H1 (cell line): ENCODE measurements around the gene ADGRA3. TPM values are rescaled to one million over a fixed set of nuclear protein-coding genes. Genes with fewer than 3 reads are reported as not detected.

ENCODE experiments used
- CHD7 ChIP-seq: fragments of 300-600 bp; sonication (generic); IDR thresholded peaks from 2 replicates; pipeline ENCODE4 v1.7.1; 2012; ENCODE audit warnings: low read length, moderate library complexity, mild to moderate bottlenecking, inconsistent platforms; ENCODE audit not compliant: insufficient replicate concordance
- CREB1 ChIP-seq: IDR thresholded peaks from 2 replicates; pipeline ENCODE4 v1.6.1; 2012; ENCODE audit warnings: inconsistent platforms
- POLR2A ChIP-seq, 2 experiments: IDR thresholded peaks; 1 replicate in 1 of 2; 2 replicates in 1 of 2; pipeline ENCODE4 v1.6.1; 2011; ENCODE audit warnings: low read depth in 2 of 2, low read length in 2 of 2, mild to moderate bottlenecking in 2 of 2; ENCODE audit errors: control extremely low read depth in 1 of 2
- RAD21 ChIP-seq, 2 experiments: IDR thresholded peaks in 1 of 2; conservative IDR thresholded peaks in 1 of 2; 2 replicates each; pipeline ENCODE4 v1.6.1; 2011; ENCODE audit warnings: low read depth in 2 of 2, low read length in 2 of 2, improper control_type of control experiment in 1 of 2, inconsistent platforms in 1 of 2, mild to moderate bottlenecking in 1 of 2, moderate library complexity in 1 of 2
- RXRA ChIP-seq: IDR thresholded peaks from 2 replicates; pipeline ENCODE4 v1.6.1; 2011; ENCODE audit warnings: low read depth, mild to moderate bottlenecking, low read length, moderate library complexity; ENCODE audit not compliant: insufficient read depth
- SUZ12 ChIP-seq: fragments of 200-600 bp; sonication (generic); IDR thresholded peaks from 2 replicates; pipeline ENCODE4 v1.6.1; 2012; ENCODE audit warnings: mild to moderate bottlenecking, inconsistent platforms, low read length, moderate library complexity, mixed read lengths
- ZNF274 ChIP-seq: IDR thresholded peaks from 2 replicates; pipeline ENCODE4 v1.7.0; 2012; ENCODE audit warnings: low read length, borderline replicate concordance; ENCODE audit errors: extremely low read depth
- polyA plus RNA-seq, 7 experiments: library from polyadenylated mRNA; depleted of rRNA in 3 of 7; stranded (reverse) in 5 of 7; unstranded in 2 of 7; fragments of >200 nt in 5 of 7; fragments of 200-250 nt in 2 of 7; gene quantifications; 1 replicate in 5 of 7; 2 replicates in 1 of 7; 4 replicates in 1 of 7; pipeline versions ENCODE4 v1.2.1 to v1.2.3, GENCODE V29; 2011 to 2013; ENCODE audit warnings: missing spikeins in 2 of 7, mixed read lengths in 2 of 7
- total RNA-seq: library from RNA; stranded (reverse); fragmentation: NEBNext Ultra II Directional; extraction: Animal tissue kit (Norgen Biotek cat#: 25700); gene quantifications from 2 replicates; pipeline ENCODE4 v1.2.1, GENCODE V29; 2021
- TF ChIP-seq, protein P1 (sequence below), 3 experiments: IDR thresholded peaks; 1 replicate in 2 of 3; 2 replicates in 1 of 3; pipeline versions ENCODE4 v1.5.1 to v1.6.1; 2011; ENCODE audit warnings: low read length in 3 of 3, mild to moderate bottlenecking in 3 of 3, inconsistent platforms in 2 of 3, low read depth in 1 of 3, moderate library complexity in 1 of 3; ENCODE audit not compliant: insufficient read depth in 1 of 3; ENCODE audit errors: control extremely low read depth in 1 of 3

The ADGRA3 gene
- total and polyA plus RNA-seq, 2 of the 8 experiments (the other 6 are each of a cell fraction or from before 2014, with no cell fraction given) = 31.5 to 63.0 TPM

- TF ChIP-seq CHD7 = no peak
- TF ChIP-seq ZNF274 = no peak
- no peak for TF ChIP-seq RXRA
- TF ChIP-seq SUZ12 = no peak
- no peak for TF ChIP-seq POLR2A (IDR thresholded peaks at IDR 0.05; ENCODE audit: control extremely low read depth in 1 of 2, low read depth in 2 of 2, low read length in 2 of 2)
- no peak for TF ChIP-seq RAD21 (IDR thresholded peaks at IDR 0.05 in 1 of 2, conservative IDR thresholded peaks at IDR 0.05 in 1 of 2; ENCODE audit: low read depth in 2 of 2, low read length in 2 of 2)
- no peak for TF ChIP-seq CREB1
- TF ChIP-seq, protein P1, sequence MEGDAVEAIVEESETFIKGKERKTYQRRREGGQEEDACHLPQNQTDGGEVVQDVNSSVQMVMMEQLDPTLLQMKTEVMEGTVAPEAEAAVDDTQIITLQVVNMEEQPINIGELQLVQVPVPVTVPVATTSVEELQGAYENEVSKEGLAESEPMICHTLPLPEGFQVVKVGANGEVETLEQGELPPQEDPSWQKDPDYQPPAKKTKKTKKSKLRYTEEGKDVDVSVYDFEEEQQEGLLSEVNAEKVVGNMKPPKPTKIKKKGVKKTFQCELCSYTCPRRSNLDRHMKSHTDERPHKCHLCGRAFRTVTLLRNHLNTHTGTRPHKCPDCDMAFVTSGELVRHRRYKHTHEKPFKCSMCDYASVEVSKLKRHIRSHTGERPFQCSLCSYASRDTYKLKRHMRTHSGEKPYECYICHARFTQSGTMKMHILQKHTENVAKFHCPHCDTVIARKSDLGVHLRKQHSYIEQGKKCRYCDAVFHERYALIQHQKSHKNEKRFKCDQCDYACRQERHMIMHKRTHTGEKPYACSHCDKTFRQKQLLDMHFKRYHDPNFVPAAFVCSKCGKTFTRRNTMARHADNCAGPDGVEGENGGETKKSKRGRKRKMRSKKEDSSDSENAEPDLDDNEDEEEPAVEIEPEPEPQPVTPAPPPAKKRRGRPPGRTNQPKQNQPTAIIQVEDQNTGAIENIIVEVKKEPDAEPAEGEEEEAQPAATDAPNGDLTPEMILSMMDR (IDR thresholded peaks at IDR 0.05; ENCODE audit: control extremely low read depth in 1 of 3, insufficient read depth in 1 of 3, low read depth in 1 of 3, low read length in 3 of 3) = no peak
These were observed 15.6 kb upstream of the ADGRA3 start (continued) for GRCh38 chr4:22531311-22532019.
